Esophagus muscularis mucosa (tissue), 4 donors: ENCODE measurements around the gene CALML4.

ENCODE experiments used
- EP300 ChIP-seq: sonication (generic); formaldehyde crosslinking; IDR thresholded peaks from one replicate; pipeline ENCODE4 v1.6.1; 2017; ENCODE audit warnings: antibody characterized with exemption
- POLR2A ChIP-seq: fragments of 450-650 bp; IDR thresholded peaks from one replicate; pipeline ENCODE4 v1.6.1; 2017; ENCODE audit warnings: antibody characterized with exemption, moderate library complexity, mild to moderate bottlenecking, low read depth
- POLR2AphosphoS5 ChIP-seq, 2 donors: sonication (generic); formaldehyde crosslinking; IDR thresholded peaks; one replicate each; pipeline ENCODE4 v1.6.1; 2017; ENCODE audit warnings: antibody characterized with exemption in 2 of 2
- TF ChIP-seq, protein P1 (sequence below), 3 experiments: fragments of 200-600 bp in 2 of 3; fragments of 450-650 bp in 1 of 3; sonication (generic) in 2 of 3; IDR thresholded peaks; one replicate each; pipeline ENCODE4 v1.5.1; 2017 to 2019; ENCODE audit warnings: antibody characterized with exemption in 3 of 3, mild to moderate bottlenecking in 2 of 3, moderate library complexity in 1 of 3

DNA sequence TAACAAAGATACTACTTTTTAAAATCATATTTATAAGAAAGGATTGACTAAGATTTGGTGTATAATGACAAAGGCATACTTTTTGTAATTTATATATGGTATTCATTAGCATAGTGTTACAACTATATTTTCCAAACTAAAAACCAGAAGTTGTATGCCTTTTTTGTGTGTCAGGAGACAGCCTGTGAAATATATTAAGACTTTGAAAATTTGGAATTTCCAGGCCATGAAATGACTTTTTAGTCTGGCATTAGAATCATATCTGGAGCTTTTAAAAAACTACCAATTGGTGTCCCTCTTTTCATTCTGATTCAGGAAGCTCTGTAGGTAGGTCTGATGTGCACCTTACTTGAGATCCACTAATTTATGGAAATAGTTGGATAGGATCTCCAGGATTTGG is 41.9 kb downstream of the CALML4 start:
- TF ChIP-seq, protein P1, sequence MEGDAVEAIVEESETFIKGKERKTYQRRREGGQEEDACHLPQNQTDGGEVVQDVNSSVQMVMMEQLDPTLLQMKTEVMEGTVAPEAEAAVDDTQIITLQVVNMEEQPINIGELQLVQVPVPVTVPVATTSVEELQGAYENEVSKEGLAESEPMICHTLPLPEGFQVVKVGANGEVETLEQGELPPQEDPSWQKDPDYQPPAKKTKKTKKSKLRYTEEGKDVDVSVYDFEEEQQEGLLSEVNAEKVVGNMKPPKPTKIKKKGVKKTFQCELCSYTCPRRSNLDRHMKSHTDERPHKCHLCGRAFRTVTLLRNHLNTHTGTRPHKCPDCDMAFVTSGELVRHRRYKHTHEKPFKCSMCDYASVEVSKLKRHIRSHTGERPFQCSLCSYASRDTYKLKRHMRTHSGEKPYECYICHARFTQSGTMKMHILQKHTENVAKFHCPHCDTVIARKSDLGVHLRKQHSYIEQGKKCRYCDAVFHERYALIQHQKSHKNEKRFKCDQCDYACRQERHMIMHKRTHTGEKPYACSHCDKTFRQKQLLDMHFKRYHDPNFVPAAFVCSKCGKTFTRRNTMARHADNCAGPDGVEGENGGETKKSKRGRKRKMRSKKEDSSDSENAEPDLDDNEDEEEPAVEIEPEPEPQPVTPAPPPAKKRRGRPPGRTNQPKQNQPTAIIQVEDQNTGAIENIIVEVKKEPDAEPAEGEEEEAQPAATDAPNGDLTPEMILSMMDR (IDR thresholded peaks at IDR 0.05) = no peak
- TF ChIP-seq POLR2AphosphoS5 (IDR thresholded peaks at IDR 0.05) (no peak), POLR2A (no peak), EP300 (no peak)
